GM12865 (cell line): ENCODE measurements around the gene WDR73.

ENCODE experiments used
- DNase-seq: peaks from one replicate; pipeline ENCODE4 v3.0.0; 2010; ENCODE audit warnings: low read depth
- H3K4me3 ChIP-seq: 2 replicates; pipeline ENCODE4 v1.5.1; 2011; ENCODE audit warnings: mild to moderate bottlenecking, low read depth, low read length, control low read depth
- CTCF ChIP-seq: IDR thresholded peaks from 2 replicates; pipeline ENCODE4 v1.5.1; 2011; ENCODE audit warnings: low read length, control low read depth, low read depth, inconsistent platforms; ENCODE audit not compliant: insufficient read depth; ENCODE audit errors: missing control alignments

Gene WDR73

DNA sequence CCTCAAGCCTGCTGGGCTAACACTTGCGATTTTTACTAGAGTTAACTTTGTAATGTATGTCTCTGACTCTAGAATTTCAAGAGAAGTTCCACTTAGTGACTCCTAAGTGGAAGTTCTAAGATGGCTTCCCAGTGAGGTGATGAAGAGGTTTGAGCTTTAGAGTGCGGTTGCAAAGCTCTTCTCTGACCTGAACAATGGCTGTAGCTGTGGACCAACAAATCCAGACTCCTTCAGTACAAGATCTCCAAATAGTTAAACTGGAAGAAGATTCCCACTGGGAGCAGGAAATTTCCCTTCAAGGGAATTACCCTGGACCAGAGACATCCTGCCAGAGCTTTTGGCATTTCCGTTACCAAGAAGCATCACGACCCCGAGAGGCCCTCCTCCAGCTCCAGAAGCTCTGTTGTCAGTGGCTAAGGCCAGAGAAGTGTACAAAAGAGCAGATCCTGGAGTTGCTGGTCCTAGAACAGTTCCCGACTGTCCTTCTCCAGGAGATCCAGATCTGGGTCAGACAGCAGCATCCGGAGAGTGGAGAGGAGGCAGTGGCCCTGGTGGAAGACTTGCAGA is 22.3 kb downstream of the WDR73 start:
- DNase-seq, result no peak
- TF ChIP-seq CTCF, result no peak
- H3K4me3 ChIP-seq, result peak overlapping the region; percentile 61

GRCh38 chr15:84629033-84629432 is 25.1 kb downstream of the WDR73 start:
- TF ChIP-seq CTCF, result no peak
- no peak overlapping the region for H3K4me3 ChIP-seq
- no peak for DNase-seq

DNA sequence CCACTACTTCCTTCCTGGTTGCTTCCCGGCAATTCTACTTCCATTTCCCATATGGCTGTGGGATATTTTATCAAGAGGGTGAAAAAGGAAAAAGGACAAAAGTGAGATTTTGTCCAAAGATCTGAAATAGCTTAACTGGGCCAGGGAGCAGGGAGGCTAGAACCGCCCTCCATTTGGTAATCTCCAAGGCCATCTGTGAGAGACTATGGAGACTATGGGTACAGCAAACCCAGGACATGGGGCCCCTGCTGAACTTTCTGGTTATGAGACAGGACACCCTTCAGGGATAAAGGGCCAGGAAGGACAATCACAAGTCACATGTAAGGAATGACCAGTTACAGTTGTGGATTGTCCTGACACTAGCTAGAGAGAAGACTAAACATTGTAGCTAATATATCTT is 29.0 kb downstream of the WDR73 start:
- H3K4me3 ChIP-seq, result no peak overlapping the region
- no peak for DNase-seq
- TF ChIP-seq CTCF, result no peak

DNA sequence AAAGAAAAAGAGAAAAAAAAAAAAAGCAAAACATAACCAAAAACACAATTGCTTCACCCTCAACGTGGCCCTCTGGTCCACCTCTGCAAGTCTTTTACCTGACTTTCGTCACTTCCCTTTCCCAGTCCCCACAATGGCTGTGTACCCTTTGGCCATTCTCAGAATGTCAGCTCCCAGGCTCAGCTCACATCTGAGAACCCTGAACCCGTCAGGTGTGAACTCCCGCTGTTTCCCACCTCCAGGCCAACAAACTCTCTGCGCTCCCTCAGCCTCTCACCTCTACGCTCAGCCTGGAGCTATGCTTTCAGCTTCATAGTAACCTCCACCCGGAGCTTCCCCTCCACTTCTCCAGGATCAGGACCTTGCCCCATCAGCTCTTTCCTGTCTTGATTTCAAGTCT is 29.7 kb downstream of the WDR73 start:
- TF ChIP-seq CTCF, result no peak
- H3K4me3 ChIP-seq, result no peak overlapping the region
- no peak for DNase-seq

- no peak for TF ChIP-seq CTCF
- no peak for DNase-seq
- H3K4me3 ChIP-seq, result no peak overlapping the region
These were observed 32.6 kb downstream of the WDR73 start for GRCh38 chr15:84621358-84621979.

GRCh38 chr15:84620626-84621025 is 33.5 kb downstream of the WDR73 start:
- no peak for DNase-seq
- TF ChIP-seq CTCF, result no peak
- no peak overlapping the region for H3K4me3 ChIP-seq

GRCh38 chr15:84616235-84616634 is 37.8 kb downstream of the WDR73 start:
- no peak for TF ChIP-seq CTCF
- DNase-seq, result no peak
- H3K4me3 ChIP-seq, result no peak overlapping the region
